K562 (cell line): ENCODE data around the gene SFXN2. TPM values are rescaled to one million over a fixed set of nuclear protein-coding genes. Genes with fewer than 3 reads are reported as not detected.

Source experiments
- ATAC-seq: fragments of 200-7000 bp; cut with Tn5 transposase; 3 replicates; pipeline ENCODE4 v1.9.1; 2020; ENCODE audit warnings: moderate library complexity
- BruUV-seq: library from RNA; stranded (reverse); fragments of 400-500 nt; replicated peaks from 2 replicates; lab custom pipeline; 2021; lab: Mats Ljungman, UMichigan
- CTCF ChIA-PET: fragments of 300-600 bp; formaldehyde crosslinking; extraction: SDS; loops from one replicate; lab custom pipeline; 2021; ENCODE audit warnings: low intra/inter-chr PET ratio; lab: Yijun Ruan, JAX
- POLR2A ChIA-PET: fragments of 300-600, 350-650 bp; sonication (Branson Sonifier 250); formaldehyde crosslinking; extraction: SDS; loops from one replicate; lab custom pipeline; 2021; ENCODE audit warnings: antibody characterized with exemption, inconsistent platforms; lab: Yijun Ruan, JAX
- DNase-seq, 4 experiments: peaks; one replicate each; pipeline versions ENCODE4 v3.0.0 to v3.0.0-alpha.2; 2011 to 2018; ENCODE audit warnings: low spot score in 3 of 4, mixed read lengths in 3 of 4; ENCODE audit errors: extremely low read depth in 1 of 4
- FAIRE-seq: peaks from 2 replicates; lab custom pipeline; 2011; peaks lifted over from hg19 to GRCh38; lab: Jason Lieb, UNC
- H2AFZ ChIP-seq: 2 replicates; pipeline ENCODE4 v1.6.0; 2011; ENCODE audit warnings: low read depth, low read length, control low read depth, inconsistent platforms
- H3K27ac ChIP-seq: fragments of 200-600 bp; 3 replicates; pipeline ENCODE4 v1.8.0; 2011; ENCODE audit warnings: low read depth, mild to moderate bottlenecking, control low read depth, inconsistent platforms, low read length, moderate library complexity, mixed read lengths; ENCODE audit errors: extremely low read depth
- H3K27me3 ChIP-seq, 2 experiments: fragments of 300-600 bp in 1 of 2; 2 replicates in 1 of 2; 3 replicates in 1 of 2; pipeline versions ENCODE4 v1.6.0 to v1.8.0; 2011; ENCODE audit warnings: inconsistent platforms in 2 of 2, low read length in 2 of 2, mild to moderate bottlenecking in 1 of 2, mixed read lengths in 1 of 2, moderate library complexity in 1 of 2; ENCODE audit not compliant: control insufficient read depth in 2 of 2, insufficient read depth in 2 of 2
- H3K36me3 ChIP-seq: fragments of 300-600 bp; 3 replicates; pipeline ENCODE4 v1.8.0; 2011; ENCODE audit warnings: mild to moderate bottlenecking, low read length, inconsistent platforms; ENCODE audit not compliant: control insufficient read depth, insufficient read depth
- H3K4me1 ChIP-seq, 2 experiments: fragments of 200-600 bp in 1 of 2; replicated peaks in 1 of 2; 2 replicates in 1 of 2; 3 replicates in 1 of 2; pipeline versions ENCODE4 v1.5.1 to v1.8.0; 2011; ENCODE audit warnings: inconsistent platforms in 2 of 2, low read length in 2 of 2, mild to moderate bottlenecking in 1 of 2, mixed read lengths in 1 of 2, moderate library complexity in 1 of 2; ENCODE audit not compliant: control insufficient read depth in 2 of 2, insufficient read depth in 2 of 2
- H3K4me2 ChIP-seq: 2 replicates; pipeline ENCODE4 v1.6.1; 2011; ENCODE audit warnings: low read length, control low read depth, inconsistent platforms, mixed read lengths; ENCODE audit not compliant: insufficient read depth
- H3K4me3 ChIP-seq: fragments of 200-600 bp; sonication (generic), shearing (Covaris generic); 2 replicates; pipeline ENCODE4 v1.5.1; 2016; ENCODE audit warnings: control low read depth, inconsistent platforms
- H3K79me2 ChIP-seq: fragments of 200-600 bp; 3 replicates; pipeline ENCODE4 v1.8.0; 2011; ENCODE audit warnings: low read length, inconsistent platforms; ENCODE audit not compliant: control insufficient read depth, insufficient read depth
- H3K9ac ChIP-seq, 2 experiments: 2 replicates each; pipeline versions ENCODE4 v1.6.0 to v1.6.1; 2011; ENCODE audit warnings: low read depth in 2 of 2, low read length in 2 of 2, control low read depth in 1 of 2, inconsistent platforms in 1 of 2, mild to moderate bottlenecking in 1 of 2, mixed read lengths in 1 of 2; ENCODE audit not compliant: insufficient read depth in 1 of 2
- H3K9me1 ChIP-seq: one replicate; pipeline ENCODE4 v1.6.0; 2011; ENCODE audit warnings: inconsistent platforms, mild to moderate bottlenecking, low read length, moderate library complexity; ENCODE audit not compliant: control insufficient read depth, insufficient read depth
- H3K9me3 ChIP-seq: replicated peaks from 2 replicates; pipeline ENCODE4 v1.5.1; 2011; ENCODE audit warnings: low read depth, low read length, inconsistent platforms; ENCODE audit not compliant: control insufficient read depth, insufficient read depth
- H4K20me1 ChIP-seq: replicated peaks from 2 replicates; pipeline ENCODE4 v1.6.1; 2011; ENCODE audit warnings: low read length, inconsistent platforms, mixed read lengths; ENCODE audit not compliant: control insufficient read depth, insufficient read depth
- CBX5 ChIP-seq: IDR thresholded peaks from 2 replicates; pipeline ENCODE4 v1.6.1; 2014; ENCODE audit warnings: low read depth, borderline replicate concordance
- CREB3 ChIP-seq: fragments of 450-650 bp; conservative IDR thresholded peaks from 2 replicates; pipeline ENCODE4 v1.6.1; 2016; ENCODE audit warnings: missing genetic modification characterization, low read depth, mild to moderate bottlenecking, missing compliant biosample characterization, moderate library complexity
- FOXA3 ChIP-seq, 2 experiments: fragments of 450-650 bp in 1 of 2; sonication (generic) in 1 of 2; formaldehyde crosslinking; IDR thresholded peaks in 1 of 2; conservative IDR thresholded peaks in 1 of 2; 2 replicates each; pipeline versions ENCODE4 v1.4.0 to v1.8.0; 2020 to 2022; ENCODE audit warnings: mild to moderate bottlenecking in 2 of 2, missing genetic modification reagents in 1 of 2
- GATAD2A ChIP-seq: fragments of 450-650 bp; IDR thresholded peaks from 2 replicates; pipeline ENCODE4 v1.6.1; 2017
- GTF2F1 ChIP-seq: IDR thresholded peaks from 2 replicates; pipeline ENCODE4 v1.6.1; 2011; ENCODE audit warnings: low read depth, low read length, improper control_type of control experiment
- GTF3C2 ChIP-seq: IDR thresholded peaks from 3 replicates; pipeline ENCODE4 v1.6.1; 2011; ENCODE audit warnings: borderline replicate concordance, mild to moderate bottlenecking, moderate library complexity; ENCODE audit not compliant: insufficient read length; ENCODE audit errors: extremely low read depth
- KLF13 ChIP-seq: fragments of 450-650 bp; IDR thresholded peaks from 2 replicates; pipeline ENCODE4 v1.6.1; 2016; ENCODE audit warnings: missing genetic modification characterization, low read depth, mild to moderate bottlenecking, missing compliant biosample characterization, moderate library complexity, borderline replicate concordance
- POLR2AphosphoS2 ChIP-seq: IDR thresholded peaks from 2 replicates; pipeline ENCODE4 v1.6.1; 2012; ENCODE audit warnings: low read length, improper control_type of control experiment
- SMARCB1 ChIP-seq: IDR thresholded peaks from 2 replicates; pipeline ENCODE4 v1.6.1; 2011; ENCODE audit warnings: improper control_type of control experiment, low read depth; ENCODE audit not compliant: insufficient read length
- SP1 ChIP-seq: sonication (generic); formaldehyde crosslinking; IDR thresholded peaks from 2 replicates; pipeline ENCODE4 v1.8.1; 2022; ENCODE audit warnings: mild to moderate bottlenecking, missing genetic modification reagents
- SPI1 ChIP-seq: IDR thresholded peaks from 2 replicates; pipeline ENCODE4 v1.6.1; 2011; ENCODE audit warnings: low read depth, low read length, control low read depth, borderline replicate concordance
- ZNF23 ChIP-seq: fragments of 250-450 bp; sonication (Bioruptor Pico); IDR thresholded peaks from 2 replicates; pipeline ENCODE4 v1.4.0; 2020; ENCODE audit warnings: mild to moderate bottlenecking
- ZNF24 ChIP-seq: fragments of 450-650 bp; IDR thresholded peaks from 2 replicates; pipeline ENCODE4 v1.6.1; 2016
- ZNF644 ChIP-seq: fragments of 200-800 bp; sonication (Bioruptor generic); IDR thresholded peaks from 2 replicates; pipeline ENCODE4 v1.6.1; 2016; ENCODE audit warnings: low read depth, missing genetic modification characterization, missing compliant biosample characterization
- WGBS: fragments of 100-300 bp; shearing (Covaris generic); methylation state at CpG from one replicate; pipeline ENCODE4 v1.1.6; 2016; ENCODE audit warnings: low coverage, mixed read lengths; ENCODE audit not compliant: insufficient coverage; ENCODE audit errors: missing lambda C conversion rate; 5-methylcytosine and 5-hydroxymethylcytosine counted together
- in situ Hi-C: fragments of 300-500 bp; cut with MboI; formaldehyde crosslinking; loops from 4 replicates; pipeline ENCODE4 v1.15.0; 2018; ENCODE audit warnings: inconsistent platforms, mixed read lengths
- intact Hi-C: fragments of 100-400 bp; cut with micrococcal nuclease; formaldehyde crosslinking; loops from 2 replicates; pipeline ENCODE4 v1.14.2; 2022
- polyA plus RNA-seq, 8 experiments: library from polyadenylated mRNA; depleted of rRNA in 4 of 8; stranded (reverse) in 5 of 8; unstranded in 3 of 8; fragments of >200 nt; fragmentation: Nextera tagmentation in 2 of 8; fragmentation: Illumina TruSeq in 1 of 8; extraction: Ambion mirVana in 2 of 8; extraction: Trizol in 1 of 8; gene quantifications; 2 replicates each; pipeline versions ENCODE4 v1.2.1 to v1.2.3, GENCODE V29; 2011 to 2014; ENCODE audit warnings: inconsistent platforms in 1 of 8, missing spikeins in 1 of 8
- total RNA-seq, 7 experiments: library from RNA; depleted of rRNA in 6 of 7; stranded (reverse); fragments of >200 nt in 6 of 7; fragmentation: Illumina TruSeq in 2 of 7; extraction: Trizol in 2 of 7; gene quantifications; 2 replicates each; pipeline versions ENCODE4 v1.2.1 to v1.2.3, GENCODE V29; 2011 to 2021; ENCODE audit warnings: low replicate concordance in 1 of 7
- TF ChIP-seq, protein P1 (sequence below): fragments of 250-450 bp; sonication (Bioruptor Pico); IDR thresholded peaks from 2 replicates; pipeline ENCODE4 v1.5.0; 2021; ENCODE audit warnings: mild to moderate bottlenecking, borderline replicate concordance

Gene SFXN2
- total and polyA plus RNA-seq, 9 of the 15 experiments (the other 6 are each of a cell fraction or from before 2014, with no cell fraction given), result 7.3 to 23.8 (median 15.7) TPM

DNA sequence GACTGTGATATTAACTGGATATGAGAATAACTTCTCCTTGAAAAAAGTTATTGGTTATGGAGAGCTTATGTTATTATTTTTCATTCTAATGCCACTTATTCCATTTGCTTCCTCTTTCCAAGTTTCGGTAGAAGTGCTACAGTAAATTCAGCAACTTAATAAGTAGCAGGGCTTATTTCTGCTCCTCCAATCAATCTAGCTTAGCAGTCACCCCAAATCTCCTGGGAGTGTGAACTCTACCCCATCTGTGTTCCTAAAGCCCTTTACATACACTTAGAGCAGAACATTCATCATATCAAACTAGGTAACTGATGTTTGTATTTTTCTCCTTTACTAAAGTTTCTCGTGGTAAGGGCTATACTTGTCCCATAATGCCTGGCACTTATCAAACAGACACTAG lies 8.9 kb upstream of the SFXN2 start:
- H2AFZ ChIP-seq, result no peak overlapping the region
- in situ Hi-C loops, result no loop called here
- H3K27me3 ChIP-seq, result no peaks in the 10 kb centered on the region
- H3K4me3 ChIP-seq, result no peak overlapping the region
- H3K36me3 ChIP-seq, result no peaks in the 10 kb centered on the region
- no peak overlapping the region for H3K27ac ChIP-seq
- 46% methylated on average over 2 of the region's 2 CpGs for WGBS
- DNase-seq (no peak), ATAC-seq (no peak), FAIRE-seq (no peak)
- H3K4me1 ChIP-seq, result peaks cover 4 to 13% of the 10 kb centered on the region in 2 experiments; a peak in 2 of 5 replicates
- no peaks in the 10 kb centered on the region for H3K9me1 ChIP-seq
- H4K20me1 ChIP-seq, result no peaks in the 10 kb centered on the region
- ChIA-PET POLR2A (interaction anchor here (0.6 kb wide), 1 partner anchor 149 kb away, joined by 3 read pairs; the partner anchor contains the start of gene BORCS7), CTCF (no interaction called here)
- peaks cover 8% of the 10 kb centered on the region; the same call in 2 of the 3 replicates for H3K79me2 ChIP-seq
- no peak overlapping the region for H3K4me2 ChIP-seq
- H3K9me3 ChIP-seq, result no peaks in the 10 kb centered on the region
- intact Hi-C loops, result no loop called here
- H3K9ac ChIP-seq, result no peak overlapping the region
- no TSS peak for BruUV-seq
- TF ChIP-seq ZNF644 (tag) (no peak), FOXA3 (CRISPR knock-in tag; conservative IDR thresholded peaks at IDR 0.05 in 1 of 2, IDR thresholded peaks at IDR 0.05 in 1 of 2) (no peak), SMARCB1 (no peak), GATAD2A (no peak), GTF3C2 (no peak), ZNF23 (no peak), ZNF24 (no peak), CBX5 (no peak), SPI1 (no peak), CREB3 (tag) (no peak), SP1 (no peak), KLF13 (tag) (no peak), GTF2F1 (no peak), POLR2AphosphoS2 (no peak)
- TF ChIP-seq, protein P1, sequence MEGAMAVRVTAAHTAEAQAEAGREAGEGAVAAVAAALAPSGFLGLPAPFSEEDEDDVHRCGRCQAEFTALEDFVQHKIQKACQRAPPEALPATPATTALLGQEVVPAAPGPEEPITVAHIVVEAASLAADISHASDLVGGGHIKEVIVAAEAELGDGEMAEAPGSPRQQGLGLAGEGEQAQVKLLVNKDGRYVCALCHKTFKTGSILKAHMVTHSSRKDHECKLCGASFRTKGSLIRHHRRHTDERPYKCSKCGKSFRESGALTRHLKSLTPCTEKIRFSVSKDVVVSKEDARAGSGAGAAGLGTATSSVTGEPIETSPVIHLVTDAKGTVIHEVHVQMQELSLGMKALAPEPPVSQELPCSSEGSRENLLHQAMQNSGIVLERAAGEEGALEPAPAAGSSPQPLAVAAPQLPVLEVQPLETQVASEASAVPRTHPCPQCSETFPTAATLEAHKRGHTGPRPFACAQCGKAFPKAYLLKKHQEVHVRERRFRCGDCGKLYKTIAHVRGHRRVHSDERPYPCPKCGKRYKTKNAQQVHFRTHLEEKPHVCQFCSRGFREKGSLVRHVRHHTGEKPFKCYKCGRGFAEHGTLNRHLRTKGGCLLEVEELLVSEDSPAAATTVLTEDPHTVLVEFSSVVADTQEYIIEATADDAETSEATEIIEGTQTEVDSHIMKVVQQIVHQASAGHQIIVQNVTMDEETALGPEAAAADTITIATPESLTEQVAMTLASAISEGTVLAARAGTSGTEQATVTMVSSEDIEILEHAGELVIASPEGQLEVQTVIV (CRISPR knock-in tag), result no peak
